HS-5 (cell line): ENCODE data around the gene PCSK5.
"Not testable (repeated sequence)": the region's sequence is repeated elsewhere in the genome, so short reads cannot be mapped to it uniquely, and the experiment has no call there.

Experiments used
- DNase-seq: peaks from one replicate; pipeline ENCODE4 v3.0.0-alpha.2; 2012; ENCODE audit warnings: low read depth

The PCSK5 gene

GRCh38 chr9:75890472-75891276, at the start of gene PCSK5:
Gene PCSK5, plus strand, starts transcription at chr9:75890673. Its CDS starts 509 bp downstream, at chr9:75891182.
- DNase-seq: peak; percentile 67

DNA sequence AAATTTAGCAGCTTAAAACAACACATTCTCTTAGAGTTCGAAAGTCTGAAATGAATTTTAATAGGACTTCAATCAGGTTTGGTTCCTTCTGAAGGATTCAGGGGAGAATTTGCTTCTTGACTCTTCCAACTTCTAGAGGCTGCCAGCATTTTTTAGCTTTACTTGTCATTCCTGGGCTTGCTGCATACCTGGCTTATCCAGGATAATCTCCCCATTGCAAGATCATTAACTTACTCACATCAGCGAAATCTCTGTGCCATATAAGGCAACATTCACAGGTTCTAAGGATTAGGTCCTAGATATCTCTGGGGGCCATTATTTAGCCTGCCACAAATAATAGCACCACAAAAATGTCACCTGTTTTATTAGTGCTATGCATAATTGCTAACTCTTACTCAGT, 46.2 kb upstream of the PCSK5 start:
- DNase-seq: no peak

- no peak for DNase-seq
Observed at GRCh38 chr9:75845806-75846205, 44.7 kb upstream of the PCSK5 start.

DNA sequence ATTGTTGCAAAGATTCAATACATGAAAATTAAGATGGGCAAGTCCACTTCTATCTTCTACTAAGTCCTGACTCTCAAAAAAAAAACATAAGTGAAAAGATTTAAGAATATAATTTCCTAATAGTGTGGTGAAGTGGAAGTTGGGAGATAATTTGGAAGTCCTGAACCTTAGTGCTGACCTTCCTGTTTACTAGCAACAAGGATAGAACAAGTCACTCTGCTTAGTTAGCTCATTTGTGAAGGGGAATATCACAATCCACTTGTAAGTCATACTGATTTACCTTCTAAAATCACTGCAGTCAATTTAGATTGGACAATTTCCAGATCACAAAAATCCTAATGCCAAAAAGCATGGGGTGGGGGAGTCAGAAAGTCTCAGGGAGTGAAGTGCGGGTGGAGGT, 43.4 kb upstream of the PCSK5 start:
- DNase-seq: no peak

DNA sequence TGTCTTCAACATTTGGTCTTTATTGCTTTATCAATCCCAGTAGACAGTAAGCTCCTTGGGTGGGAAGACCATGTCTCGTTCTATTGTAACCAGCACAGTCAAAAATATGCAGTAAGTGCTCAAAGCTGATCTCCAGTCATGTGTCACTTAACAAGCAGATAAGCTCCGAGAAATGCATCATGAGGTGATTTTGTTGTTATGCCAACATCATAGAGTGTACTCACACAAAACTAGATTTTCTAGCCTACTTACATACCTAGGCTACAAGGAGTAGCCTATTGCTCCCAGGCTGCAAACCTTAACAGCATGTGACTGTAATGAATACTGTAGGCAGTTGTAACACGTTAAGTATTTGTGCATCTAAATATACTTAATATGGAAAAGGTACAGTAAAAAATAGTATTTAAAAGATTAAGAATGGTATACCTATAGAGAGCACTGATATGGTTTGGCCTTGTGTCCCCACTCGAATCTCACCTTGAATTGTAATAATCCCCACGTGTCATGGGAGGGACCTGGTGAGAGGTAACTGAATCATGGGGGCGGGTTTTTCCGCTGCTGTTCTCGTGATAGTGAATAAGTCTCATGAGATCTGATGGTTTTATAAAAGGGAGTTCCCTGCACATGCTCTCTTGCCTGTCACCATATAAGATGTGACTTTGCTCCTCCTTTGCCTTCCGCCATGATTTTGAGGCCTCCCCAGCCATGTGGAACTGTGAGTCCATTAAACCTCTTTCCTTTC, 39.8 kb upstream of the PCSK5 start:
- no peak for DNase-seq

- DNase-seq: no peak
Observed at GRCh38 chr9:75851917-75852316, 38.6 kb upstream of the PCSK5 start.

DNA sequence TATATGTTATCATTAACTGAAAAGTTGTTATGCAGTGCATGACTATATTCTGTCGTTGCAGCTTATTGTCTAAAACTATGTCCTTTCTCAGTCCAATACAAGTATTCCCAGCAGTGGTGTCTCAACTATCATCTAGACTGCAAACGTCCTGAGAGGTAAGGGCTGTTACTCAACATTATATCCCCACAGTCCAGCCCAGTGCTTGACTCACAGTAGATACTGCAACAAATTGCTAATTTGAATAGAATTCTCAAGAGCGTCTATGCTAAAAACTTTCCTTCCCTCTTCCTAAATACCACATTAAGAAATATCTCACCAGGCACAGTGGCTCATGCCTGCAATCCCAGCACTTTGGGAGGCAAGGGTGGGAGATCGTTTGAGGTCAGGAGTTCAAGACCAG, 37.7 kb upstream of the PCSK5 start:
- DNase-seq: no peak

DNA sequence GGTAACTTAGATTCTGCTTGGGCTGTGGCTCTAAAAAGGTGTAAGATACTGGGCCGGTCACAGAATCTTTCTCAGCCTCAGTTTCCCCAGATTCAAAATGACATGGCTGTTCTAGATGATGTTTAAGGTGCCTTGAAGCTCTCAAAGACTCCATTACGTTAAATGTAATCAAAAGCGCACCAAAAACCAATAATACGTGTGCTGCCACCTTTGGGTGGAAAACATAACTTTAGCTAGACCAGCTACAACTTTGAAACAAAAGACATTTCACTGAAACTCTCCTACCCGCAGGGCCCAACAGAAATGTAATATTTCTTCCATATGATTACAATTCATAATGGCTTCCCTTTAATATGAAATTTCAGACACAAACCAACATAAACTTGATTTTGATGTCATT, 35.0 kb upstream of the PCSK5 start:
- DNase-seq: no peak

GRCh38 chr9:75858497-75859092, 31.9 kb upstream of the PCSK5 start:
- no peak for DNase-seq

DNA sequence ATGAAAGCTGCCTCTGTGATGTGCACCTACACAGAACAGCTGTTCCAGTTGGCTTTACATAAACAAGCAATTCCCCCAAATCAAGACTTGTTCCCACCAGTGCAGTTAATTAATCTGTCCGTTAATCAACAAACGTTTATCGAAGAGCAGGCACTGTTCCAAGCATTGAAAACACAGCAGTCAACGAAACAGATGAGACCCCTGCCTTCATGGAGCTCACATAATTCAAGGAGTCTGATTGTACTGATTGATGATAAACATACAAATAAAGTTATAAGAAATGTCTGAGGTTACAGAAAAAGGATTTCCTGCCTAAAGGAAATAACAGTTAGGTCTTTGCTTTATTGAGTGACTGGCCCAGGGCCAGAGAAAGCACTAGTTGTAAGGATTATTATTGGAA, 26.2 kb upstream of the PCSK5 start:
- no peak for DNase-seq

GRCh38 chr9:75866273-75866871, 24.1 kb upstream of the PCSK5 start:
- peak; percentile 46 for DNase-seq

GRCh38 chr9:75868526-75868925, 21.9 kb upstream of the PCSK5 start:
- not testable (repeated sequence) for DNase-seq

DNA sequence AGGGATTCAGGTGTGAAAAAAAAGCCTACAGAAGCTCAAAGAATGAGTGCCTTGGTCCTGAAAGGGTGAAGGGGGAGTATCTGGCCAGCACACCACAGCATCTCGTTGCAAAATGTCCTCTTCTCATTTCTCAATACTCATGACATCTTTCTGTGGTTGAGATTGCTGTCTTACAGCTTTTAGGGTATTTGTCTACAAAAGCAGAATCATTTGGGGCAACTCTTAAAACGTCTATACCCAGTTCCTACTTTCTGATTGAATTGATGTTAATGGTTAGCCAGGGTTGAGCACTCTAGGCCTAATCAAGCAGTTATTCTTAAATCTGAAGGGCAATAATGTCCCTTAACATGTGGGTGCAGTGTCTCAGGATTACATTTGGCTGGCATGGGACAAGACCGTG, 21.2 kb upstream of the PCSK5 start:
- no peak for DNase-seq

- no peak for DNase-seq
Observed at GRCh38 chr9:75870450-75870849, 20.0 kb upstream of the PCSK5 start.

DNA sequence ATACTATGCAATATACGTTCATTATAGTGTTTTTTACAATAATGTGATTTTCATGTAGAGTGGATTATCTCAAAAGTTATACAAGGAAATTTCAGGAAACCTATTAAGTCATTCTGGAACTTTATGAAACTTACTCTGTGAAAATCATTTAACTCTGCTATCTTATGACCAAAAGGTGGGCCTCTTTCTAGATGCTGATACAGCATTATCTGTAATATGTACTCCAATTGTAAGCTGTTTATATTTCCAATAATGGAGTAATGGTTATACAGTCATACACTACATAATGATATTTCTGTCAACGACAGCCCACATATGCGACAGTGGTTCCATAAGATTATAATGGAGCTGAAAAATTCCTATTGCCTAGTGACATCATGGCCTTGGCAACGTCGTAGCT, 18.8 kb upstream of the PCSK5 start:
- DNase-seq: no peak

DNA sequence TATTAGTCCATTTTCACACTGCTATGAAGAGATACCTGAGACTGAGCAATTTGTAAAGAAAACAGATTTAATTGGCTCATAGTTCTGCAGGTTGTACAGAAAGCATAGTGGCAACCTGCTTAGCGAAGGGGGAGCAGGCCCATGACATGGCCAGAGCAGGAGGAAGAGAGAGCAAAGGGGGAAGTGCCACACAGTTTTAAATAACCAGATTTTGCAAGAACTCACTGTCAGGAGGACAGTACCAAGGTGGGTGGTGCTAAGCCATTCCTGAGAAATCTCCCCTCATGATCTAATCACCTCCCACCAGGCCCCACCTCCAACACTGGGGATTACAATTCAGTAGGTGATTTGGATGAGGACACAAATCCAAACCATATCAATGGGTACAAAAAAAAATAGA, 16.8 kb upstream of the PCSK5 start:
- no peak for DNase-seq

- no peak for DNase-seq
Observed at GRCh38 chr9:75876999-75877640, 13.4 kb upstream of the PCSK5 start.

DNA sequence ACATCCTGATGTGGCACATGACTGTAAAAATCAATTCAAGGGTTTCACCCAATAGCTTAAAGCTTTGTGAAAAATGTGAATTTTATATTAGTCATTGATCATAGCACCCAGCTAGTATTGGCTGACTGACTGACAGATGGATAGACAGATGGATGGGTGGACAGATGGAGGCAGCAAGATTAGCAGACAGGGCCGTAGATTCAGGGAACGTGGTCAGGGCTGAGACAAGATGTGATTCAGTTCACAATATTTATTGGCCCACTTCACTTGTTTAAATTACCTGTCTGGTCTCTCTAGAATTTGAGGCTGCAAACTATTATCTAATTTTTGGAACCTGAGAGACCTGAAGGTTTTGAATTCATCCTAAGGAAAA, 12.0 kb upstream of the PCSK5 start:
- DNase-seq: no peak

DNA sequence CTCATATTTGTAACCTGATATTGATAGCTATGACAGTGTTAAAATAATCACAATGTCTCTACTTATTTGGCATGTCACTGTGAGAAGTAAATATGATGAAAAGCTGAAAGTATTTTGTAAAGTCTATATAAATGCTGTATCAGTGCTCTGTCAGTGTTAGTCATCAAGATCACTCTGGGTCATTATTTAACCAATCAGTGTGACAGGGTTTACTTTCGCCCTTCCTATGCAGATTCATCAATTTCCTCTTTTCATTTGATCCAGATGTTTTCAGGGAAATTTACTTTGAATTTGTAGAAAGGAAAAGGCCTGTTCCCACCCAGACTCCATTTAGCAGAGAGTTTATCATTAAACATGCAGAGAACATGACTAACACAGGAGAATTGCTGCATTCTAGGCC, 9.9 kb upstream of the PCSK5 start:
- peak; percentile 70 for DNase-seq

DNA sequence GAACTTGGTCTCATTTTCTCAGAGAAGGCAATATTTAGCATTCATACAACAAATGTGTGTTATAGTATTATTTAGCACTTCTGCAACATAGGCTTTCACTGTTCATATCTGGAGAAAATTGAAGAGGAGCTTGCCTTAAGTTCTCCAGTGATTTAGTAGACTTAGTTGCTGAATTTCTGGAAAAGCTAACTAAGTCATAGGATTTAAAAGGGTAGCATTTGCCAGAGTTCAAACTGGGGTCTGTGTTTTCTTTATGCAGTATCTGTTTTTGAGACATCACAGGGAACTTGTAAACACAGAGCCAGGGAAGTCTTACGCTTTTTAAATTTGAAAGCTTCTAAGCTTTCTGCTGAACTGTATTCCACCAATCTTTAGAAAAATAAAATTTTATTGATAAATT, 8.7 kb upstream of the PCSK5 start:
- no peak for DNase-seq

DNA sequence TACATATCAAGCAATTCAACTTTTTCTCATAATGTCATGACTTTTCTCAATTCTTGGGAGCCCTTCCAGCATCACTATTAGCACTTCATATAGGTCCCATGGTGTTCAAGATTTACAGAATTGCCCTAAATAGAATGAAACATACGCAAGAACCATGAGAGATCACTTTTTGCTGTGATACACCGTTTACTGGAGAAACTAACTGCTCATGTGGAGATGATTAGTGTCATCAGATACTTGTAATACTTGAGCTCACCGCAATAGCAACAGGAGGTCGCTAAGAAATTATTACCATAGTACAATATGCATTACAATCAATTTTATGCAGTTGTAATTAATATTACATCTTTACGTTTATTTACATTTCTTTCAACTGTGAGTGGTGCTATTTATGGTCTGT, 4.8 kb upstream of the PCSK5 start:
- no peak for DNase-seq

- DNase-seq: no peak
Observed at GRCh38 chr9:75889577-75889976, 896 bp upstream of the PCSK5 start.
